Measurements from ENCODE around the gene CFAP97. TPM values are rescaled to one million over a fixed set of nuclear protein-coding genes. Genes with fewer than 3 reads are reported as not detected.

The CFAP97 gene
- 10 to 100 TPM; 12.2 to 22.4 TPM for total RNA-seq

DNA sequence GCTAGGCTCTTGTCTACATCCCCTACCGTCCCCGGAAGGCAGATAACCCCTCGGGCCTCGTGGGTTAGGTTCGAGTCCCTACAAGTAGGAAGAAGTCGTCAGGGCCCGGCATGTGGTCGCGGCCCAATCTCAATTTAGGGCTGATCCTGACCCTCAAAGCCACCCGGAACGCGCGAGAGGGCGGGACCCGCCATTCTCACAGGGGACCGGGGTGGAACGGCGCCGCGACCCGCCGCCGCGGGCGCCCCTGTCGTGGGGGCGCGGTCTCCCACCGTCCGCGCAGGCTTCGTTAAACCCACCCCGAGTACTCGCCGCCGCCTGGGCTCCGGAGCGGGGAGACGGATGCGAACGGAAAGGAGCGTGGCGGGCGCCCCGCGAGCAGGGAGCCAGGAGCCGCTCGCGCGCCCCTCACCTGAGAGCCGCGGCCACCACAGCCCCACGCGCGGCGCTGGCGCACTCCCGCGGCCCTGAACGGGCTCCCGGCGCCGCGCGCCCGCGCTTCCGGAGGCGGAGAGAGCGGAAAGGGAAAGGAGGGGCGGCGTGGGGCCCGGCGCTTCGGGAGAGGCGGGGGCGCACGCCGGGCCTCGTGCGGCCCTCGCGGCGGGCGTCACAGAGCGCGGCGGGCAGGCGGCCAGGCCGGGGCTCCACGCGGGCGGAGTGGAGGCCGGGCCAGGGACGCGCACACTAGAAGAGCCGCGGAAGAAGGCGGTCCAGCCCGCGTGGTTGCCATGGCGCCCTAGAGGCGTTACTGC lies at the start of gene CFAP97:
TSS of gene CFAP97 (minus strand) at position 515 of the 752 bp plus-strand sequence. CDS start 12,804 bp downstream, outside the sequence.
- no peaks in the 10 kb centered on the region for H3K27me3 ChIP-seq
- H3K9ac ChIP-seq (ENCODE audit: low read depth in 2 of 2, low read length in 2 of 2): peak within 1 kb of the TSS; percentile 80 to 96
- H3K4me3 ChIP-seq: peak within 1 kb of the TSS; percentile 83
- peak; percentile 88 for DNase-seq
- H3K9me3 ChIP-seq: no peaks in the 10 kb centered on the region
- no peaks in the 10 kb centered on the region for H3K36me3 ChIP-seq
- intact Hi-C loops (cut with DNase I): loop anchor here (10.0 kb wide), 1 partner anchor 191 kb away; the partner anchor contains the start of genes ANKRD37 and LRP2BP
- peak within 1 kb of the TSS; percentile 90 for H3K27ac ChIP-seq
- no peaks in the 10 kb centered on the region for H3K4me1 ChIP-seq
- TF ChIP-seq, protein P1, sequence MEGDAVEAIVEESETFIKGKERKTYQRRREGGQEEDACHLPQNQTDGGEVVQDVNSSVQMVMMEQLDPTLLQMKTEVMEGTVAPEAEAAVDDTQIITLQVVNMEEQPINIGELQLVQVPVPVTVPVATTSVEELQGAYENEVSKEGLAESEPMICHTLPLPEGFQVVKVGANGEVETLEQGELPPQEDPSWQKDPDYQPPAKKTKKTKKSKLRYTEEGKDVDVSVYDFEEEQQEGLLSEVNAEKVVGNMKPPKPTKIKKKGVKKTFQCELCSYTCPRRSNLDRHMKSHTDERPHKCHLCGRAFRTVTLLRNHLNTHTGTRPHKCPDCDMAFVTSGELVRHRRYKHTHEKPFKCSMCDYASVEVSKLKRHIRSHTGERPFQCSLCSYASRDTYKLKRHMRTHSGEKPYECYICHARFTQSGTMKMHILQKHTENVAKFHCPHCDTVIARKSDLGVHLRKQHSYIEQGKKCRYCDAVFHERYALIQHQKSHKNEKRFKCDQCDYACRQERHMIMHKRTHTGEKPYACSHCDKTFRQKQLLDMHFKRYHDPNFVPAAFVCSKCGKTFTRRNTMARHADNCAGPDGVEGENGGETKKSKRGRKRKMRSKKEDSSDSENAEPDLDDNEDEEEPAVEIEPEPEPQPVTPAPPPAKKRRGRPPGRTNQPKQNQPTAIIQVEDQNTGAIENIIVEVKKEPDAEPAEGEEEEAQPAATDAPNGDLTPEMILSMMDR (IDR thresholded peaks at IDR 0.05): no peak

DNA sequence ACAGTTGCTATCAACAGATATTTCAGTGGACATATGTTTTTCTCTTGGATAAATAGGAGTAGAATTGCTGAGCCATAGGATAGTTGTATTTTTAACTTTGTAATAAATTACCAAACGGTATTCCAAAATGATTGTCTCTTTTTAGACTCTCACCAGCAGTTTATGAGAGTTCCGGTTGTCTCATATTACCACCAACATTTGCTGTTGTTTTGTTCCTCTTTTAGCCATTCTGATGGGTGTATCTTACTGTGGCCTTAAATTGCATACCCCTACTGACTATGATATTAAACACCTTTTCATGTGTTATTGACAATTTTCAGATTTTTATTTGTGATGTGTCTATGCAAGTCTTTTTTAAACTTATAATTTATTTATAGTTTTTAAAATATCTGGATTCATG lies 45.3 kb upstream of the CFAP97 start:
- no peak overlapping the region for H3K27ac ChIP-seq
- peaks cover 4% of the 10 kb centered on the region for H3K36me3 ChIP-seq
- H3K27me3 ChIP-seq: no peaks in the 10 kb centered on the region
- TF ChIP-seq, protein P1 (IDR thresholded peaks at IDR 0.05): no peak
- H3K9ac ChIP-seq (ENCODE audit: low read depth in 2 of 2, low read length in 2 of 2): no peak overlapping the region
- DNase-seq: no peak
- H3K4me3 ChIP-seq: no peak overlapping the region
- intact Hi-C loops (cut with DNase I): no loop called here
- no peaks in the 10 kb centered on the region for H3K9me3 ChIP-seq
- no peaks in the 10 kb centered on the region for H3K4me1 ChIP-seq

DNA sequence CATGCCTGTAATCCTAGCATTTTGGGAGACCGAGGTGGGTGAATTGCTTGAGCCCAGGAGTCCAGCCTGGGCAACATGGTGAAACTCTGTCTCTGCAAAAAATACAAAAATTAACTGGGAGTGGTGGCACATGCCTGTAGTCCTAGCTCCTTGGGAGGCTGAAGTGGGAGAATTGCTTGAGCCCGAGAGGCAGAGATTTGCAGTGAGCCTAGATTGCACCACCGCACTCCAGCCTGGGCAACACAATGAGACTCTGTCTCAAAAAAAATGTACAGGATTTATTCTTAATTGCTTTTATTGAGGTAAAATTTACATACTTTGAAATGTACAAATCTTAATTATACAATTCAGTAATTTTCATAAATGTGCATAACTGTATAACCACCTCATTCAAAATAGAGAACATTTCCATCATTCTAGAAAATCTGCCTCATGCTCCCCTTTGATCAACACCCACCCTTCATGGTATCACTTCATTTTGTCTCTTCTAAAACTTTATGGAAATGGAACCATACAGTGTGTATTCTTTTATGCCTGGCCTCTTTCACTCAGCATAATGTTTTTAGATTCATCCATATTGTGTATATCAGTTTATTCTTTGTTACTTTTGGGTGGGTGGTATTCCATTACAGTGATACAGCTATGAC lies 44.7 kb upstream of the CFAP97 start:
- H3K9me3 ChIP-seq: no peaks in the 10 kb centered on the region
- no peak overlapping the region for H3K9ac ChIP-seq (ENCODE audit: low read depth in 2 of 2, low read length in 2 of 2)
- H3K27ac ChIP-seq: no peak overlapping the region
- no peaks in the 10 kb centered on the region for H3K27me3 ChIP-seq
- no peak for DNase-seq
- no peaks in the 10 kb centered on the region for H3K4me1 ChIP-seq
- TF ChIP-seq, protein P1 (IDR thresholded peaks at IDR 0.05): no peak
- H3K36me3 ChIP-seq: peaks cover 4% of the 10 kb centered on the region
- no peak overlapping the region for H3K4me3 ChIP-seq
- intact Hi-C loops (cut with DNase I): no loop called here

DNA sequence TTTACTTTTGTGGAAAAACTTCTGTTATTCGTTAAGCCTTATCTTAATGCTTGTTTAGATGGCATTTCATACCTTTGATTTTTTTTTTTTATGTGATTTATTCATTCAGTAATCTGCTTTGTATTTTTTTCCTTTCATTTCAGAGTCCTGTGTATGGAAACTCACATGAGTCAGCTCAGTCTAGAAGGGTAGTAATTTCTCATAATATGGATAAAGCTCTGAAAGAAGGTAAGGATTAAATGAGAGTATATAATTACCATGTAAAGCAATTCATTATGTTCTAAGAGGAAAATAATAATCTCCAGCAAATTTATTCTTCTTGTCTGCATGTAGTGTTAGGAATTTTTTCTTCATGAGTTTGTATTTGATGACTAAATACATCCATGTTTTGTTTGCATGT lies 43.4 kb upstream of the CFAP97 start:
- TF ChIP-seq, protein P1 (IDR thresholded peaks at IDR 0.05): no peak
- DNase-seq: no peak
- H3K4me3 ChIP-seq: no peak overlapping the region
- intact Hi-C loops (cut with DNase I): no loop called here
- peaks cover 4% of the 10 kb centered on the region for H3K36me3 ChIP-seq
- H3K27ac ChIP-seq: no peak overlapping the region
- H3K9ac ChIP-seq (ENCODE audit: low read depth in 2 of 2, low read length in 2 of 2): no peak overlapping the region
- H3K27me3 ChIP-seq: no peaks in the 10 kb centered on the region
- no peaks in the 10 kb centered on the region for H3K9me3 ChIP-seq
- no peaks in the 10 kb centered on the region for H3K4me1 ChIP-seq

DNA sequence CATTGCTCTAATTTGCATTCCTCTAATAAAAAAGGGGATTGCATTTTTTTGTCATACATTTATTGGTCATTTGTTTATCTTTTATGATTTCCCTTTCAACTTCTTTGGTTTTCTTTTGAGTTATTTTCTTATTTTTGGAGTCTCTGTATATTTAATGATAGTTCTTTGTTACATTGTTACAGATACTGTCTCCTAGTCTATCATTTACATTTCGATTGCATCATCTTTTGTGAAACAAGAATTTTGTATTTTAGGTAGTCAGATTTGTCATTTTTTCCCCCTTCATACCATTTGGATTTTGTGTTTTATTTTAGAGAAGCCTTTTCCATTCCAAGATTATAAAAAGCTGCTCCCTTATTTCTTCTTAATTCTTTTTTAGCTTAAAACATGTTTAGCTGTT lies 42.7 kb upstream of the CFAP97 start:
- TF ChIP-seq, protein P1 (IDR thresholded peaks at IDR 0.05): no peak
- DNase-seq: no peak
- intact Hi-C loops (cut with DNase I): no loop called here
- H3K9me3 ChIP-seq: no peaks in the 10 kb centered on the region
- no peak overlapping the region for H3K9ac ChIP-seq (ENCODE audit: low read depth in 2 of 2, low read length in 2 of 2)
- H3K27ac ChIP-seq: no peak overlapping the region
- no peaks in the 10 kb centered on the region for H3K4me1 ChIP-seq
- H3K27me3 ChIP-seq: no peaks in the 10 kb centered on the region
- peaks cover 4% of the 10 kb centered on the region for H3K36me3 ChIP-seq
- H3K4me3 ChIP-seq: no peak overlapping the region
